Daoy (cell line): ENCODE data around the gene NKX2-8. TPM values are rescaled to one million over a fixed set of nuclear protein-coding genes. Genes with fewer than 3 reads are reported as not detected.

ENCODE experiments used
- DNase-seq: peaks from one replicate; pipeline ENCODE4 v3.0.0-alpha.2; 2015; ENCODE audit warnings: low read depth
- total RNA-seq: library from RNA; depleted of rRNA; stranded (reverse); fragments of >200 nt; shearing (Covaris generic); gene quantifications from 2 replicates; pipeline ENCODE4 v1.2.3, GENCODE V29; 2014; rRNA removed

Gene NKX2-8
- total RNA-seq, result 2.6 and 4.8 TPM in 2 replicates

DNA sequence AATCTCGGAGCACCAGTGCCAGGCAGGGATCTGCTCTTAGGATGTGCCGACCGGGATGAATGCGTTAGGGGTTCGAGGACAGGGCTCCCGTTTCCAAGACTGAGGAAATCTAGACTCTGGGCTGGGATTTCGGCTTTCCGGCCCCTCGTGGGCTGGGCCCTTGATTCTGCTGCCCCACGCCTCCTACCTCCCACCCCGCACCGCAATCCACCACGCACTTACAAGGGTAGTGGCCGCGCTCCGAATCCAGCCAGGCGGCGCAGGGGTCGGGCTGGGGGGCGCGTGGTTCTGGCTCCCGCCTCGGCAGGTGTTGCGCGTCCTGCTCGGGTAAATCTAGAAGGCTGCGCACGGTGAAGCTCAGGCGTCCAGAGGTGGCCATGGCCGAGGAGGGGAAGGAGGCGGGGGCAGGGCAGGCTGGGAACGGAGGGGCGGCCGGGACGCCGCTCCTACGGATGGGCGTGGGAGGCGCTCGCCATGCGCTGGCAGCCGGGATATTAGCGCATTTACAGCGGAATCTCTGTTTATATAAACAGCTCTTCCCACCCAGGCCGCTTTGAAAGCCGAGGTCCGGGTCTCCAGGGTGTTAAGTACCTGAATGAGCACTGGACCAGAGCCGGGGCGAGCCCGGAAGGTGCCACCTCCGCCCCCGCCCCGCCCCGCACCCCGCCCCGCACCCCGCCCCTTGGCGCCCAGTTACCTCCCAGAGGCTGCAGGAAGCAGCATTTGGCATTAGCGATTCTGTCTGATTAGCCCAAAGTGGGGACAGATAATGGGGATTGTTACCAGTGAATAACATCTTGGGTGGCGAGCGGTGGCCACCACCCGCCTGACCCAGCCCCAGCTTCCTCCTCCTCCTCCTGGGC, at the start of gene NKX2-8:
Gene NKX2-8, minus strand, starts transcription at position 604 of the 863 bp plus-strand sequence. Its CDS starts 225 bp downstream, at position 379.
- peak; percentile 76 for DNase-seq

DNA sequence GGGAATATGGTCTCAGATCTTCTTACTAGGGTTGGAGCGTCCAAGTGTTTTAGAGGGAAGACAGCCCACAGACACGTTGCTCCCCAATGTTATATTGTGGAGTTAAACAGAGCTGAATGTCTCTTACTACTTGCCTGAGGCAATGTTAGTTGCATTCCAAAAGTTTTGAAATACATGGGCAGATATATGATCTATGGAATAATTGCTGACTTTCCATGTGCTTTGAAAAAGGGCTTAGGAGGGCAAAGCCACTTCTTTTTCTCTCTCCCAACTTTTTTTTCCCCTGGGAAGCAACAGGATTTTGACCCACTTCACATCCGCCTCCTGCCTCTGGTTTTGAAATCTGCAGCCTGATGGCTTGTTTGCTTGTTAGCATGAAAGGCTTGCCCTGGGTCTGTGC, 45.6 kb upstream of the NKX2-8 start:
- DNase-seq, result no peak

GRCh38 chr14:36626151-36626550, 43.7 kb upstream of the NKX2-8 start:
- peak; percentile 60 for DNase-seq

DNA sequence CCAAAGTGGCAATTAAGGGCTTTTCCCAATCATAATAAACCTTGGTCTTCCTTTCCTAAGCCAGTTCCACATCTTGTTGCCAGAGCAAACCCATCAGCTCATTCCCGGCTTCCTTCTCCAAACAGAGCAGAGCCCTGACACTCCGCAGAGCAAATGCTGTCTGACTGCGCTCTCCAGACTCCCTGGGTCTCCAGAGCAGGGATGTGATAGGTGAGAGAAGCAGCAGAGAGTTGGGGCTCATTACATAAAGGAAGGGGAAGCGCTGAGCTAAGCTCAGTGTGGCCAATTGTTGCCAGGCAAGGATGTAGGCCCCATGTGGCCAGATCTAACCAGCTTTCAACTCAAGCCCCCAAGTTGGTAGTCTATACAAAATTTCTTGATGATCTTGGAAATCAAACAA, 43.0 kb upstream of the NKX2-8 start:
- no peak for DNase-seq

GRCh38 chr14:36625014-36625413, 42.6 kb upstream of the NKX2-8 start:
- DNase-seq, result no peak

GRCh38 chr14:36619853-36620252, 37.4 kb upstream of the NKX2-8 start:
- DNase-seq, result peak; percentile 92

DNA sequence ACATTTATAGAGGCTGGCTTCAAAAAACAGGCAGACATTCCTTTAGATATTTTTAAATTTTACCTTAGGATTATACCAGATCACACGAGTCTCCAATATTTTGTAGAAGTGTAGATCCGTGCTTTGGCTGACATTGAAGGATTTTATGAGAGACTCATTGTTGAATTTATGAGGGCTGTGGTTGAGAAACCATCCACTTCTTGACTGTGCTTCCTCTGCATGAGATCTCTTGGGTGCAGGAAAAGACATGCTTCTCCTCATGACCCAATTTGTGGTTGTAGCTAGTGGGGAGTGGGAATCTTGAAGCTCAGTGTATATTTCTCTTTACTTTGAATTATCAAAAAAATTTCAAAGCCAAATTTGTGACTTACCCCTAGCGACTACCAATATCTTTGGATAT, 36.7 kb upstream of the NKX2-8 start:
- peak; percentile 85 for DNase-seq

- DNase-seq, result peak; percentile 87
Measured at GRCh38 chr14:36618641-36619040, 36.2 kb upstream of the NKX2-8 start.

GRCh38 chr14:36617824-36618223, 35.4 kb upstream of the NKX2-8 start:
- peak; percentile 62 for DNase-seq

GRCh38 chr14:36605506-36605857, 23.1 kb upstream of the NKX2-8 start:
- DNase-seq, result no peak

DNA sequence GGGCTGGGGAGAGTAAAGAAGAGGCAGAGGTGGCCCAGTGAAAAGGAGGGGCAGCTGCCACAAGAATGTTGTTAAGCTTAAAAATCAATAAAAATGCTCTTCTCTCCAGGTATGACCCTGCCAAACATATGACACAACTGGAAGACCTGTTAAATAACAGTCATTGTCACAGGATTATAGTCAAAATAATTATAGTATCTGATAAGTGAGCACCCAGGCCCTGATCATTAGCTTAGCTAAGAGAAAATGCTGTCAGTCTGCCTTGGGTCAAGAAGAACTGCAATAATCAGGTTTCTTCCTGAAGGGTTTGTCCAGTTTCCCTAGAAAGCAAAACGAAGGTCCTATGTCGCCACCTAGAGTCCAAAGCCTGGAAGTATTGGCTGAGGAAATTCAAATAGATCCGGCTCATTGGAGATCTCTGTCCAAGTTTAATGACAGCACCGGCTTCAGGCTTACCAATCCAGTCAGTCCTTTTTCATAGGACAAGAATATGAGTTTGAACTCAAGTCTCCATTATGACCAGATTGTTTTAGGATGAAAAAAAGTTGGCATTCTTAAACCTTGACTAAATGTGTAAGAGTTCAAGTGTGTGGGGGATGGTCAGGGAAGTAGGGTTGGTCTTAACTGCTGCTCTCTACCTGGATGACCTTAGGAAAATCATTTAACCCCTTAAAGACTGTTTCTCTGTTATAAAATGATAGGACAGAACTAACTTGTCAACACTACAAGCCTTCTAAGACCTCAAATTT, 22.5 kb upstream of the NKX2-8 start:
- peak; percentile 81 for DNase-seq

DNA sequence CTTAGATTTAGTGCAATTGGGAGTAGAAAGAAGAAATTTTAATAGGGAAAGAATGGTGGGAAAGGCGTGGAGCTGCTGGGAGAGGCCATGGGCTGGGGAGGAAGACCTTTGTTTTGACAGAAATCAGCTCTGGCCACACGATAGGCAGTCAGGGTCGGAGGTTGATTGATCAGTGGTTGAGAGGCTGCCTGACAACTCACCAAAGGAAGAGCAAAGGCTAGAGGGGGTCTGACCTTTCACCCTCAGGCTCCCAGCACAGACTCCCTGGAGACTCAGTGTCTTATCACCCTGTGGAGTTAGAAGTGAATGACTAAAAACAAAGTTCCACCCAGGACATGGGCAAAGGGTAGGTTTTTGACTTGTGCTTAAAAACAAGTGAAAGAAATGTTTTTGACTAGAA, 18.0 kb upstream of the NKX2-8 start:
- DNase-seq, result no peak

- DNase-seq, result no peak
Measured at GRCh38 chr14:36591482-36591881, 9.1 kb upstream of the NKX2-8 start.

GRCh38 chr14:36588788-36589187, 6.4 kb upstream of the NKX2-8 start:
- DNase-seq, result no peak

GRCh38 chr14:36588119-36588518, 5.7 kb upstream of the NKX2-8 start:
- no peak for DNase-seq

GRCh38 chr14:36585100-36585499, 2.7 kb upstream of the NKX2-8 start:
- no peak for DNase-seq

DNA sequence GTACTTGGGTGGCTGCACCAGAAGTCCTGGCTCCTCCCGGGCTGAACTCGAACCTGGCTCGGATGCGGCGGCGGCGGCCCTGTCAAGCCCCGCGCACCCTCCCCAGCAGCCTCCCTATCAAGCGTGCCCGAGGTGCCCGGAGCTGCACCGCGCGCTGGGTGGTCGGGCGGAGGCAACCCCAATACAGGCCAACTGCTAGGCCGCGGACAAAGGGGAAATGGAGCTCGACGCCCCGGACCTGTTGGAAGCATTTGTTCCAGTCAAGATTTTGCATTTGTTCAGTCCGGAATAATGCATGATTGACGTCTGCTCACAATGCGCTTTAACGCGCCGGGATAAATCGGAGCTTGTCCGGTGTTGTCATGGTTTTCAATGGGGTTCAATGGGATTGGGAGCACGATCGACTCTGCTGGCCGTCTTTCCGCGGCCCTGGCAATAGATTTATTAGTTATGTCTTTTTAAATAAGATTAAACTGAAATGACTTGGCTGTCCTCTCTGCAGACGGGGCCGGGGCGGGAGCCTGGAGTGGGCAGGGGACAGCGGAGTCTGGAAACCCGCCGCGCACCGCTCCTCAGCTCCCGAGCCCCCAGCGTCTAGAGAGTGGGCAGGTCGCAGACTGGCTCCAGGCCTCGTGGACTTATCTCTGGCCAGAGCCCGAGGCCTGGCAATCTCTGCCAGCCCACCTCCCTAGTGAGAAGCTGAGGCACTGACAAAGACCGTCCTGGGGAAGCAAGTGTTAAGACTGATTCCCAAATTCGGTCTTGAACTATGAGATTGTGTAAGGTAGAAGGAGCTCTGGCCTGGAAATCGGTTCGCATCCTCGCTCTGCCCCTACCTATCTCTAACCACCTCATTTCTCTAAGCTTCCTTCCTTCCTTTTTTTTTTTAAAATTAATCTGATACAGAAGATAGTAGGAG, 1.7 kb upstream of the NKX2-8 start:
- DNase-seq, result no peak

- DNase-seq, result peak; percentile 17
Measured at GRCh38 chr14:36583242-36583892, 953 bp upstream of the NKX2-8 start.

DNA sequence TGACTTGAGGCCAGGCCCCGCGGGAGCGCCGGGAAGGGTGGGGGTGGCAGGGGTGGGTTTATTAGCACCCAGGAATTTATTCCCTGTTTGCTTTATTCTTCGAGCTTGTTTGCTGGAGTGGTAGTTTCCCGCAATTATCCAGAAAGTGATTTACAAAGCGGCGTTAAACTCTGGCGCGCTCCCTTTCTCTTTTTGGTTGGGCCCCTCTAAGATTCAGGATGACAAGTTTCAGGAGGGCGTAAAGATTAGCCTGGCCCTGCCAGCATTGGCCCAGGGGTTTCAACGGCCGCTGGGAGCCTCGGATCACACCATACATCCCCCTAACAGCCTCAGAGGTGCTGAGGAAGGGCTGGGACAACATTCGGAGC, 444 bp upstream of the NKX2-8 start:
- no peak for DNase-seq

GRCh38 chr14:36580856-36581831, 1.3 kb downstream of the NKX2-8 start:
- DNase-seq, result peak; percentile 70
